Measurements from ENCODE around the gene SLC6A9.

- TF ChIP-seq CTCF (IDR thresholded peaks at IDR 0.05 in 8 of 11, conservative IDR thresholded peaks at IDR 0.05 in 3 of 11) = no peak
- no peak for TF ChIP-seq POLR2A (IDR thresholded peaks at IDR 0.05)
- TF ChIP-seq POLR2AphosphoS5 (IDR thresholded peaks at IDR 0.05) = no peak
Observed at GRCh38 chr1:44040846-44041245, 9.6 kb upstream of the SLC6A9 start.

Data from spleen (tissue), 7 donors.